ENCODE results near the gene MSANTD7.

- no peak for TF ChIP-seq EZH2phosphoT487 (IDR thresholded peaks at IDR 0.05; ENCODE audit: insufficient read depth, low read depth)
- TF ChIP-seq EZH2 (IDR thresholded peaks at IDR 0.05; ENCODE audit: insufficient read depth, poor library complexity, severe bottlenecking), result no peak
Measured at GRCh38 chr10:14880229-14880628, 42.1 kb downstream of the MSANTD7 start.
